ENCODE results near the gene CYBC1.

DNA sequence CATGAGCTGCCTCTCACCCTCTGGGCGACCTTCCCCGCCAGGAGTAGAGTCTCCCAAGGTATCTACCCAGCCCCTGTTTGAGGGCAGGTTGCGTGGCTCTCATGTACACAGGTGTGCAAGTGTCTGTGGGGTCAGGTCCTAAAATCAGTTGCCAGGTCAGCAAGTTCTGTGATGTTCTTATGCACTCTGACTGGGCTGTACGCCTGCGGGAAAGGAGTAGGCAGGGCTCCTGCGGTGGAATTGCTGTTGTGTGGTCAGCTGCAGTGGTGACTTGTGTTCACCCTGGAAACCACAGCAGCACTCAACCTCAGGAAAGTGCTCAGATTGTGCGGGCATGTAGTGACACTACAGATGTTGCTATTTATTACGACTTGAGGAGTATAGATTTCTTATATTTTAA lies 27.4 kb upstream of the CYBC1 start:
- TF ChIP-seq, protein P1, sequence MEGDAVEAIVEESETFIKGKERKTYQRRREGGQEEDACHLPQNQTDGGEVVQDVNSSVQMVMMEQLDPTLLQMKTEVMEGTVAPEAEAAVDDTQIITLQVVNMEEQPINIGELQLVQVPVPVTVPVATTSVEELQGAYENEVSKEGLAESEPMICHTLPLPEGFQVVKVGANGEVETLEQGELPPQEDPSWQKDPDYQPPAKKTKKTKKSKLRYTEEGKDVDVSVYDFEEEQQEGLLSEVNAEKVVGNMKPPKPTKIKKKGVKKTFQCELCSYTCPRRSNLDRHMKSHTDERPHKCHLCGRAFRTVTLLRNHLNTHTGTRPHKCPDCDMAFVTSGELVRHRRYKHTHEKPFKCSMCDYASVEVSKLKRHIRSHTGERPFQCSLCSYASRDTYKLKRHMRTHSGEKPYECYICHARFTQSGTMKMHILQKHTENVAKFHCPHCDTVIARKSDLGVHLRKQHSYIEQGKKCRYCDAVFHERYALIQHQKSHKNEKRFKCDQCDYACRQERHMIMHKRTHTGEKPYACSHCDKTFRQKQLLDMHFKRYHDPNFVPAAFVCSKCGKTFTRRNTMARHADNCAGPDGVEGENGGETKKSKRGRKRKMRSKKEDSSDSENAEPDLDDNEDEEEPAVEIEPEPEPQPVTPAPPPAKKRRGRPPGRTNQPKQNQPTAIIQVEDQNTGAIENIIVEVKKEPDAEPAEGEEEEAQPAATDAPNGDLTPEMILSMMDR (IDR thresholded peaks at IDR 0.05): no peak
- no peak for TF ChIP-seq POLR2A (IDR thresholded peaks at IDR 0.05)

Data from heart left ventricle (tissue), 13 donors.